CD14-positive monocyte (primary cell): ENCODE results near the gene EXOC8. TPM values are rescaled to one million over a fixed set of nuclear protein-coding genes. Genes with fewer than 3 reads are reported as not detected.

Experiments used
- DNase-seq, 3 donors: peaks; one replicate each; pipeline ENCODE4 v3.0.0-alpha.2; 2011 to 2022
- H2AFZ ChIP-seq: 2 replicates; pipeline ENCODE4 v1.6.0; 2012; ENCODE audit warnings: mild to moderate bottlenecking, low read depth, low read length, inconsistent platforms; ENCODE audit not compliant: insufficient read depth, poor library complexity, severe bottlenecking
- H3K27ac ChIP-seq, 2 donors: 1 replicate in 1 of 2; 2 replicates in 1 of 2; pipeline ENCODE4 v1.5.1; 2012 to 2013; ENCODE audit warnings: low read length in 2 of 2, control low read depth in 1 of 2, inconsistent platforms in 1 of 2, low read depth in 1 of 2, mild to moderate bottlenecking in 1 of 2
- H3K27me3 ChIP-seq, 2 donors: one replicate each; pipeline versions ENCODE4 v1.6.0 to v1.6.1; 2011 to 2013; ENCODE audit warnings: low read length in 2 of 2; ENCODE audit not compliant: control insufficient read depth in 2 of 2, insufficient read depth in 2 of 2
- H3K36me3 ChIP-seq, 2 donors: replicated peaks in 1 of 2; 1 replicate in 1 of 2; 2 replicates in 1 of 2; pipeline versions ENCODE4 v1.5.1 to v1.6.1; 2012 to 2013; ENCODE audit warnings: low read length in 2 of 2, control low read depth in 1 of 2, inconsistent platforms in 1 of 2, mild to moderate bottlenecking in 1 of 2; ENCODE audit not compliant: insufficient read depth in 2 of 2, control insufficient read depth in 1 of 2
- H3K4me1 ChIP-seq, 2 donors: 1 replicate in 1 of 2; 2 replicates in 1 of 2; pipeline versions ENCODE4 v1.5.1 to v1.6.1; 2012 to 2013; ENCODE audit warnings: low read length in 2 of 2, control low read depth in 1 of 2, inconsistent platforms in 1 of 2, mild to moderate bottlenecking in 1 of 2, moderate library complexity in 1 of 2; ENCODE audit not compliant: insufficient read depth in 2 of 2, control insufficient read depth in 1 of 2
- H3K4me2 ChIP-seq: replicated peaks from 2 replicates; pipeline ENCODE3; 2012; ENCODE audit warnings: low read length, moderate library complexity, mild to moderate bottlenecking; ENCODE audit not compliant: poor library complexity, severe bottlenecking; ENCODE audit errors: extremely low read depth
- H3K4me3 ChIP-seq, 3 experiments: fragments of 200-600 bp in 1 of 3; sonication (generic) in 1 of 3; replicated peaks in 1 of 3; 1 replicate in 2 of 3; 2 replicates in 1 of 3; pipeline ENCODE4 v1.5.1; 2011 to 2013; ENCODE audit warnings: low read length in 3 of 3, mild to moderate bottlenecking in 3 of 3, control low read depth in 2 of 3, low read depth in 2 of 3, inconsistent platforms in 1 of 3, moderate library complexity in 1 of 3
- H3K79me2 ChIP-seq: 2 replicates; pipeline ENCODE4 v1.6.0; 2012; ENCODE audit warnings: mild to moderate bottlenecking, control low read depth, inconsistent platforms, low read length, moderate library complexity; ENCODE audit not compliant: insufficient read depth
- H3K9ac ChIP-seq: 2 replicates; pipeline ENCODE4 v1.6.0; 2017; ENCODE audit warnings: low read length, mild to moderate bottlenecking; ENCODE audit not compliant: insufficient read depth, poor library complexity, severe bottlenecking
- H3K9me3 ChIP-seq, 2 donors: replicated peaks in 1 of 2; 1 replicate in 1 of 2; 2 replicates in 1 of 2; pipeline versions ENCODE4 v1.5.1 to v1.6.1; 2012 to 2013; ENCODE audit warnings: low read length in 2 of 2, control low read depth in 1 of 2; ENCODE audit not compliant: control insufficient read depth in 1 of 2, insufficient read depth in 1 of 2
- H4K20me1 ChIP-seq: 2 replicates; pipeline ENCODE4 v1.6.0; 2012; ENCODE audit warnings: mild to moderate bottlenecking, low read length, control low read depth, moderate library complexity; ENCODE audit not compliant: insufficient read depth
- H3K27ac Mint-ChIP-seq, 7 donors: one replicate each; pipeline ENCODE4 v1.8.0; 2020; ENCODE audit warnings: mild to moderate bottlenecking in 7 of 7, mixed read lengths in 7 of 7, moderate library complexity in 6 of 7, inconsistent platforms in 2 of 7
- H3K27me3 Mint-ChIP-seq, 3 donors: one replicate each; pipeline ENCODE4 v1.8.0; 2021 to 2022; ENCODE audit warnings: low read depth in 3 of 3, mild to moderate bottlenecking in 3 of 3, mixed read lengths in 3 of 3, moderate library complexity in 3 of 3, inconsistent platforms in 1 of 3
- H3K36me3 Mint-ChIP-seq, 2 donors: one replicate each; pipeline ENCODE4 v1.8.0; 2020; ENCODE audit warnings: mixed read lengths in 2 of 2, inconsistent platforms in 1 of 2, mild to moderate bottlenecking in 1 of 2
- H3K4me1 Mint-ChIP-seq: one replicate; pipeline ENCODE4 v1.8.0; 2020; ENCODE audit warnings: mild to moderate bottlenecking, mixed read lengths
- H3K4me3 Mint-ChIP-seq, 2 donors: one replicate each; pipeline ENCODE4 v1.8.0; 2020; ENCODE audit warnings: mild to moderate bottlenecking in 2 of 2, mixed read lengths in 2 of 2, moderate library complexity in 1 of 2
- H3K9me3 Mint-ChIP-seq, 7 donors: one replicate each; pipeline ENCODE4 v1.8.0; 2020 to 2022; ENCODE audit warnings: mixed read lengths in 7 of 7, mild to moderate bottlenecking in 6 of 7, moderate library complexity in 6 of 7, inconsistent platforms in 2 of 7
- CTCF ChIP-seq: fragments of 200-600 bp; IDR thresholded peaks from one replicate; pipeline ENCODE4 v1.8.0; 2022; ENCODE audit warnings: antibody characterized with exemption, mild to moderate bottlenecking
- WGBS: methylation state at CpG from one replicate; pipeline ENCODE4 v1.1.5; 2013; ENCODE audit warnings: missing lambda C conversion rate; ENCODE audit not compliant: insufficient coverage; 5-methylcytosine and 5-hydroxymethylcytosine counted together
- intact Hi-C, 2 donors: fragments of 100-400 bp; cut with micrococcal nuclease; formaldehyde crosslinking; loops; one replicate each; pipeline versions ENCODE4 v1.15.0 to v1.15.1; 2023
- polyA plus RNA-seq, 3 donors: library from polyadenylated mRNA; depleted of rRNA in 1 of 3; unstranded in 2 of 3; stranded (reverse) in 1 of 3; fragments of 300-500 nt in 2 of 3; fragments of >200 nt in 1 of 3; fragmentation: Illumina TruSeq in 2 of 3; gene quantifications; 1 replicate in 2 of 3; 2 replicates in 1 of 3; pipeline ENCODE4 v1.2.3, GENCODE V29; 2012 to 2021

EXOC8 gene
- polyA plus RNA-seq, 3 donors, result 2.8 to 7.8 (median 3.1) TPM

GRCh38 chr1:231312432-231312788, 25.2 kb downstream of the EXOC8 start:
- no peak overlapping the region for H3K4me3 Mint-ChIP-seq

DNA sequence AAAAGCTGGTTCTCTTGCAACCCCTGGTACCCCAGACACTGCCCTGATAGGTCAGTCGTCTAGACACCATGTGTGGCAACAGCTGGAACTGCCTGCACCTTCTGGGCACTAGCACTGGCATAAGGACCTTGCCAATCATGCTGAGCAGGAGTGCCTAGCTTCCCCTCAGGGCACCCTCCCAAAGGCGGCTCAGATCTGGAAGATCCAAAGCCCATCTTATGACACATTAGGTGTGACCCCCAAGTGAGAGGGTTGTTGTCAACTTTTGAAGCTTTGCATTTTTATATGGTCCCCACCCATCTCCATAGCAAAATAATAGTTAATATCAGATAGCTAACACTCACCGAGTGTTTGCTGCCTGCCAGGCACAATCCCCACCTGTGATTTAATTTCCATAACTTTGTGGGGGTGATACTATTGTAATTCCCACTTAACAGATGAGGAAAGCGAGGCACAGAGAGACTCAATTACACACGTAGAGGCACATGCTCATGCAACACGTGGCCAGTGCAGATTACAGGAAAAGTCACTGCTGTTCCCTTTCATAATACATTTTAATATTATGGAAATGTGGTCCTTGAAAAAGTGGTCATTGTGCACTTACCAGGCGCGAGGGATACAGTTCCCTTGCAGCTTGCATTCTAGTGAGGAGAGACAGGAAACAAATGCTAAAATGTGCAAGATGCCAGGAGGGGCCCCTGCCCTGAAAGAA, 25.8 kb downstream of the EXOC8 start:
- DNase-seq, result no peak
- Histone ChIP-seq H3K79me2 (no peaks in the 10 kb centered on the region), H2AFZ (no peak overlapping the region), H3K4me1 (no peaks in the 10 kb centered on the region), H3K4me3 (no peak overlapping the region), H3K36me3 (no peaks in the 10 kb centered on the region), H3K4me2 (no peak overlapping the region), H3K9me3 (no peaks in the 10 kb centered on the region), H3K27ac (no peak overlapping the region), H3K9ac (no peak overlapping the region), H4K20me1 (no peaks in the 10 kb centered on the region), H3K27me3 (no peaks in the 10 kb centered on the region)
- peaks cover 0 to 3% (median 0%) of the 10 kb centered on the region in 7 donors for H3K9me3 Mint-ChIP-seq
- no peak for TF ChIP-seq CTCF
- peaks cover 0 to 3% (median 1%) of the 10 kb centered on the region in 3 donors for H3K27me3 Mint-ChIP-seq
- H3K36me3 Mint-ChIP-seq, result no peaks in the 10 kb centered on the region
- no peak overlapping the region for H3K4me3 Mint-ChIP-seq
- intact Hi-C loops, result no loop called here
- peaks cover 4% of the 10 kb centered on the region for H3K4me1 Mint-ChIP-seq
- WGBS, result 83% methylated on average over 3 of the region's 8 CpGs
- H3K27ac Mint-ChIP-seq, result no peak overlapping the region

More at GRCh38 chr1:231312432-231312788, 25.2 kb downstream of the EXOC8 start:
- Mint-ChIP-seq H3K27ac (no peak overlapping the region), H3K27me3 (peaks cover 0 to 2% (median 1%) of the 10 kb centered on the region in 3 donors), H3K36me3 (no peaks in the 10 kb centered on the region), H3K4me1 (peaks cover 4% of the 10 kb centered on the region), H3K9me3 (peaks cover 0 to 1% (median 0%) of the 10 kb centered on the region in 7 donors)
- no peaks in the 10 kb centered on the region for H4K20me1 ChIP-seq
- no peak overlapping the region for H2AFZ ChIP-seq
- H3K79me2 ChIP-seq, result no peaks in the 10 kb centered on the region
- no peak for TF ChIP-seq CTCF
- no peaks in the 10 kb centered on the region for H3K27me3 ChIP-seq
- WGBS, result 85% methylated on average over 4 of the region's 5 CpGs
- no peak overlapping the region for H3K9ac ChIP-seq
- intact Hi-C loops, result no loop called here
- H3K4me1 ChIP-seq, result no peaks in the 10 kb centered on the region
- H3K4me2 ChIP-seq, result no peak overlapping the region
- no peak overlapping the region for H3K27ac ChIP-seq
- DNase-seq, result no peak
- no peak overlapping the region for H3K4me3 ChIP-seq
- H3K36me3 ChIP-seq, result no peaks in the 10 kb centered on the region
- peaks cover 0 to under 1% of the 10 kb centered on the region in 2 donors for H3K9me3 ChIP-seq
